HG02798 (cell line): ENCODE measurements around the gene TMEM232.
A peak's percentile ranks its signal among the peaks of the same experiment; 100 is the strongest.
"Not testable (repeated sequence)": the region's sequence is repeated elsewhere in the genome, so short reads cannot be mapped to it uniquely, and the experiment has no call there.

ENCODE experiments used
- ATAC-seq: cut with Tn5 transposase; IDR thresholded peaks from one replicate; pipeline ENCODE4 v1.9.1; 2021; ENCODE audit warnings: mild to moderate bottlenecking; ENCODE audit not compliant: unreplicated experiment, poor library complexity

TMEM232 gene

DNA sequence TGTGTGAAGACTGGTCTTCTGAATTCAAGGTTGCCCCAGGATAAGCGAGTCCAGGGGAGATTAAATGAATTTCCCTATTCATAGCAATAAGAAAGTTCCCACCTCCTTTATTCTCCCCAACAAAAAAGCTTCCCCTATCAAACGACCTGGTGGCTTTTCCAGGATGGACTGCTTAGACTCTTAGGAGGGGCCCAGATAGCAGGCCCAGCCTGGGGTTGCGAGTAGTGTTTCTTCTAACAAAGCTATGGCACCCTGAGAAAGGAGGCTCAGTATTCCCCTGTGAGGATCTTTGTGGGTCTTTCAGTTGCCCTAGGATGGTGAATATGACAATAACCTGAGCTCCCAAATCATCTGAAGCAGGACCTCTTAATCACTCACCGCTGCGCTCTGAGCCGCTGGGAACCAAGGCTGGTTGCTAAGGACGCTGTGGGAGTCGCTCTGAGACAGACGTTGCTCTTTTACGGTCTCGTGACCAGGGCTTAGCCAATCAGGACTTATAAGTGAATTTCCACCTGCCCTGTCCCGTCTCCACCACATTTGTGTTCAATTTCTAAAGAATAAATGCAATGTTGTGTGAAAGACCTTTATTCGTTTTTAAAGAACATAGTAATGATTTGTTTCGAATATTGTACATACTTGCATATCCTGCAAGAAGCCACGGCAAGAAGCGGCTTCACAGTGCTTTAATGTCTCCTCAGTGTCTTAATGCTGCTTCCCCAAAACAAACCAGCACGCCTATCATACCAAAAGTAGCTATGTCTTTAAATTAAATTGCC lies at the start of gene TMEM232:
TMEM232 (minus strand) TSS at position 423 of the 776 bp plus-strand sequence. CDS start 59,319 bp downstream, outside the sequence.
- peak; percentile 100 for ATAC-seq

DNA sequence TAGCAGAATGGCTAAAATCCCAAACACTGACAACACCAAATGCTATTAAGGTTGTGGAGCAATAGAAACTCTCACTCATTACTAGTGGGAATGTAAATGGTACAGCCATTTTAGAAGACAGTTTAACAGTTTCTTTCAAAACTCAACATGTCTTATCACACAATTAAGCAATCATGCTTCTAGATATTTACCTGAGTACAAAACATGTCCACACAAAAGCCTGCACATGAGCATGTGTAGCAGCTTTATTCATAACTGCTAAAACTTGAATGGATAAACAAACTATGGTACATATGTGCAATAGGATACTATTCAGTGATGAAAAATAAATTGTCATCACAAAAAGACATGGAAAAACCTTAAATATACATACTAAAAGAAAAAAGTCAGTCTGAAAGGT lies 43.8 kb upstream of the TMEM232 start:
- no peak for ATAC-seq

DNA sequence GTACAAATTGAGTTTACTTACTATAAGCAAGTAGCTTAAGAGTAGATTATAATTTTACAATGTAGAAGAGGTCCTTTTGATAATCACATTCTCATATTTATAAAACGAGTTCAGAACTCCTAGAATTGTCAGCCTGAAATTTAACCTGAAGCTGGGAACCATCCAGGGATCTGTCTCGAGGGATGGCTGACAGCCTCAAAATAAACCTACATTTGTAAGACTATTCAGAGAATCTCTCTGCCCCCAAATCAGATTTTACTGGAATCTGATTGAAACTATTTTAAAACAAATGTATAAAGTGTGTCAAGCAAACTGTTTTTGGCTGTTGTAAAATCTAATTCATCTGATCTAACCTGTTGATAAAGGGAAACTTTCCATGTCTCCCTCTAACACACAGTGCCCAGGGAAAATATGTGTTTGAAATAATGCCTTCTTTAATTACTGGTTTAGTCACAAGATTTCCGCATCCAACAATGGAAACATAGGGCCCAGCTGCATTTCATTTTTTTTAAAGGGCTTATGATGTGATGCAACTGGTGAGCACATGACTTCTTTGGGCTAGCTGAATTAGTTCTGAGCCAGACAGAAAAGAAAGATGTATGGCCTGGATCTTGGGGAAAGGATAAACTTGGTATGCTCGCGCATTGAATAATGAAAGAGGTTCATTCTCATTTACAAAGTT lies 42.7 kb upstream of the TMEM232 start:
- no peak for ATAC-seq

GRCh38 chr5:110768138-110768860 lies 41.8 kb upstream of the TMEM232 start:
- no peak for ATAC-seq

- ATAC-seq, result no peak
Observed at GRCh38 chr5:110760158-110760557, 33.7 kb upstream of the TMEM232 start.

GRCh38 chr5:110757118-110757729 lies 30.8 kb upstream of the TMEM232 start:
- no peak for ATAC-seq

GRCh38 chr5:110754181-110754580 lies 27.7 kb upstream of the TMEM232 start:
- no peak for ATAC-seq

DNA sequence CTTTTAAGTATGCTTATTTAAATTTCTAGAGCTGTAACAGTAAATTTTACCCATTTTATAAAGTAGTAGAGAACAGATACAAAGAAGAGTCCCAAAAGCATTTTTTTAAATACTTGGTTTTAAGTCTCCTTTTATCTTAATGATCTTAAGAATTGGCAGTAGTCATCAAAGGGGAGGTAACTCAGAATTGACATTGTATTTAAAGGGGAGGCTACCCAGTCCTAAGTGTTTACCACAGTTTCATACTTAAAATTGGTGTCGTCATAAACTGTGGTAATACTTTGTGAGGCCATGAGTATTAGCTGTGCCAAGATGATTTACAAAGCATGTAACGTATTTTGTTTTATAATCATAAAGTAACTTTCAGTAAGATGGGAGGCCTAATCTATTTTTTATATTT lies 27.1 kb upstream of the TMEM232 start:
- no peak for ATAC-seq

- peak; percentile 24 for ATAC-seq
Observed at GRCh38 chr5:110752953-110753352, 26.5 kb upstream of the TMEM232 start.

GRCh38 chr5:110751902-110752762 lies 25.7 kb upstream of the TMEM232 start:
- peak; percentile 98 for ATAC-seq

- ATAC-seq, result peak; percentile 96
Observed at GRCh38 chr5:110738812-110739651, 12.6 kb upstream of the TMEM232 start, which contains the start of gene SLC25A46. Gene SLC25A46 (plus strand): TSS chr5:110739007. CDS start chr5:110739120, 113 bp downstream.

DNA sequence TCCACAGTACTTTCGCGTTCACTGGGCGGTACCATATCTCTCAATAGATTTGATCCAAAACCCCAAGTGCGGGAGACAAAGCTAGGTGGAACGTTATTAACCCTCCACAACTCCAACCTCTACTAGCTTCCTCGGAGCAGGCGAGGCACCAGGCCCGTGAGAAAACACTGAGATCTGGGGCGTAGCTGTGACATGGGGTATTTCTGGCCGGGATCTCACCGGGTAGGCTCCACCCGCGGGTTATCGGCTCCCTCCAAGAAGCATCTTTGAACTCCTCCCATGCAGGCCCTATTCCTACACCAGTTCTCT lies 12.0 kb upstream of the TMEM232 start:
- peak; percentile 70 for ATAC-seq

GRCh38 chr5:110736753-110737152 lies 10.3 kb upstream of the TMEM232 start:
- ATAC-seq, result no peak

GRCh38 chr5:110735556-110735955 lies 9.1 kb upstream of the TMEM232 start:
- ATAC-seq, result no peak

DNA sequence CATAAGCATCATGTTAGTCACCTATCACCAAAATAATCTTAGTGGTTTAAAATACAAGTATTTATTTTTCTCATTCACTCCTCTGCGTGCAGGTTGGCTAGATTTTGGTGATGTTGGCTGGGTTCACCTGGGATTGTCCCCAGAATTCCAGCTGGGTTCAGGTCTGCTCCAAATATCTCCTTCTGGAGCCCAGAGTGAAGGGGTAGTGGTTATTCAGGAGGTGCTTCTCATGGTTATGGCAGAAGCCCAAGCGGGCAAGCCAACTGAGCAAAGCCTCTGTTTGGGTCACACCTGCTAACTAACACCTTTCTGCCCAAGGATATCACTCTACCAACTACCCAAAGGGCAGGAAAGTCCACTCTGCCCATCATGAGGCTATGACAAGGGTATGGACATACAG lies 7.6 kb upstream of the TMEM232 start:
- no peak for ATAC-seq

DNA sequence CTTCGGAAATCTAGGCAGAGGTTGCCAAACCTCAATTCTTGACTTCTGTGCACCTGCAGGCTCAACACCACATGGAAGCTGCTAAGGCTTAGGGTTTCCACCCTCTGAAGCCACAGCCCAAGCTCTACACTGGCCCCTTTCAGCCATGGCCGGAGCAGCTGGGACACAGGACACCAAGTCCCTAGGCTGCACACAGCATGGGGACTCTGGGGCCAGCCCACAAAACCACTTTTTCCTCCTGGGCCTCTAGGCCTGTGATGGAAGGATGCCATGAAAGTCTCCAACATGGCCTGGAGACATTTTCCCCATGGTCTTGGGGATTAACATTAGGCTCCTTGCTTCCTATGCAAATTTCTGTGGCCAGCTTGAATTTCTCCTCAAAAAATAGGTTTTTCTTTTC lies 5.0 kb upstream of the TMEM232 start:
- not testable (repeated sequence) for ATAC-seq

DNA sequence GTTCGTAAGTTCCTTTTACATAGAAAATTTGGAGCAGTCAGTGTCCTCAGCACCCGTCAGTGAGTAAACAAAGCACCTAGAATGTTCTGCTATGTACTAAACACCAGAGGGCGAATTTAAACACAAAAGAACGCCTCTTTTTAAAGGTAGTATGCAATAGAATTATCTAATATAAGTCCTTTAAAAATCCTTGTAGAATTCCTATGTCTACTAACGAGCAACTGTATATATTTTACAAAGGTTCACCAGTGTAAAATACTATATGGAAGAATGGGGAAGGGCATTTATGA lies 499 bp upstream of the TMEM232 start:
- peak; percentile 69 for ATAC-seq

GRCh38 chr5:110718311-110718710 lies 8.2 kb downstream of the TMEM232 start:
- ATAC-seq, result no peak
